ENCODE results near the gene SDHB.

The SDHB gene

DNA sequence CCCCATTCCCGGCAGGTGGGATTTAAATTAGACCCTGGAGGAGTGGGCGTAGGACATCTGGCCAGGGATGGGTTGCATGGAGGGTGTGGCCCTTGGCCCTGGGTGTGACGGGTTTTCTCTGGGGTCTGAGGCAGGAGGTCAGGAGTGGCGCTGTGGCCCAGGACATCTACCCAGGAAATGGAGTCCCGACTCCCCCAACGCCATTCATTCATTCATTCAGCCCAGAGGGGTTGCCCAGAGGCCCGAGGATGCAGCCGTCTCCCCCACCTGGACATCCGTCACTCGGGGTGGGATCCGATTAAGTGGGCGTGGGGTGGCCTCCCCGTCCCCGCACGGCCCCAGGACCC, 42.8 kb downstream of the SDHB start:
- no peak for DNase-seq

DNA sequence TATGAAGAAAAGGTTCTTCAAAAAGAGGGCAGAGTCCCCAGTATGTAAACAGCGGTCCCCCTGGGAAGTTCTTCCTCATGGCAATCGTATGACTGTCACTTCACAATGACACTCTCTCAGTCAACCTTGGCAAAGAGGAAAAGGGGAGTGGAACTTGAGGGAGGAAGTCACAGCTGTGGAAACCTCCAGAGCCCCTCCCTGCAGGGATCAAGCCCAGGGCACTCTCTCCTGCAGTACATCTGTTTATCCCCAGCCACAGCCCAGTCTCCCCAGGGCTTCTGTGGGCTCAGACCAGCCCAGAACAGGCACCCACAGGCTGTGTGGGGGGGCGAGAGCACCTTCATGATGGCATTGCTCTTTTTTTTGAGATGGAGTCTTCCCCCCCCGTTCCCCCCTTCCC, 44.1 kb downstream of the SDHB start:
- DNase-seq, result no peak

DNA sequence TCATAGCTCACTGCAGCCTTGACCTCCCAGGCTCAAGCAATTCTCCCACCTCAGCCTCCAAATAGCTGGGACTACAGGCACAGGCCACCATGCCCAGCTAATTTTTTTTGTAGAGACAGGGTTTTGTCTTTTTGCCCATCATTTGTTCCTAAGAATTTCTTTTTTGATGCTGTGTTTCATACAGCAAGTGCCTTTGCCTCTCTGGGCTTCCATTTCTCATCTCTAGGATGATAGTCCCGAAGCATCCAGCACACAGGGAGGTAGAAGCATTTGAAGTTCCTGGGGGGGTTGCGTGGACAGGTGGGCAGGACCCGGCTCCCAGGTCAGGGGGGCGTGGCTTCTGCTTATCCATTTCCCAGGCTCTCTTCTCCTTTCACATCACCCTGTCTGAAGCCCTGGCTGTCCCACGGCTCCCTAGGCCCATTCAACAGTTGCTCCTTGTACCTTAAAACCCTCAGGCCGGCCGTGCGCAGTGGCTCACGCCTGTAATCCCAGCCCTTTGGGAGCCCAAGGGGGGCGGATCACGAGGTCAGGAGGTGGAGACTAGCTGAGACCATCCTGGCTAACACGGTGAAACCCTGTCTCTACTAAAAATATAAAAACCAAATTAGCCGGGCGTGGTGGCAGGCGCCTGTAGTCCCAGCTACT, 45.5 kb downstream of the SDHB start:
- no peak for DNase-seq

DNA sequence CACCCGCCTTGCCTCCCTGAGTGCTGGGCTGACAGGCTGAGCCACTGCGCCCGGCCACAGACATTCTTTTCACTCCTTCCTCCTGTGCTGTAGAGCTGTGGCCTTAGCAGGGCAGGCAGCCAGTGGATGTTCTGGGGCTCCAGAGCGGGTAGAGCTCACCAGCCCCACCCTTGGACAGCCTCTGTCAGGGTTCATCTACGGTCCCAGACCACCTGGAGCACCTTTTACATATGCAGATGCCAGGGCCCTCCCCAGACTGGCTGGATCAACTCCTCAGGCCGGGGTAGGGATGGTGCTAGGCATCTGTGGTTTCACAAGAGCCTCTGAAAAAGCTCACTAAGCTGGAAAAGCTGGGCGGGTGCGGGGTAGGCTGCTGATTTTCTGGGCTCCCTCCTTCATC, 46.7 kb downstream of the SDHB start:
- no peak for DNase-seq

DNA sequence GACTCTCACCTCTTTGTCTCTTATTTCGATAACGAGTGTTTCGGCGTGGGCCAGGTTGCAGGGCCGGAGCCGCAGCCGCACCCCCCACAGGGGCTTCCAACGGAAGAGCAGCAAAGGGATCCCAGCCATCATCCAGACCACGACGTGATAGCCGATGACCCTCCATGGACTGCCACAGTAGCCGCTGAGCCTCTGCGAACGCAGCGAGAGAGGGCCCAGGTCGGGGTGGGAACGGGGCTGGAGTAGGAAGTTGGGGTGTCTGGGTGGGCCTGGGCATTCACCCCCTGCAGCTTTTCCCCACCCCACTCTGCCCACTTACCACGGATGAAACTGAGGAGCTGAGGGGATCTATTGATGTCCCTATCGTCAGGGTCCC, 48.5 kb downstream of the SDHB start:
- no peak for DNase-seq

DNA sequence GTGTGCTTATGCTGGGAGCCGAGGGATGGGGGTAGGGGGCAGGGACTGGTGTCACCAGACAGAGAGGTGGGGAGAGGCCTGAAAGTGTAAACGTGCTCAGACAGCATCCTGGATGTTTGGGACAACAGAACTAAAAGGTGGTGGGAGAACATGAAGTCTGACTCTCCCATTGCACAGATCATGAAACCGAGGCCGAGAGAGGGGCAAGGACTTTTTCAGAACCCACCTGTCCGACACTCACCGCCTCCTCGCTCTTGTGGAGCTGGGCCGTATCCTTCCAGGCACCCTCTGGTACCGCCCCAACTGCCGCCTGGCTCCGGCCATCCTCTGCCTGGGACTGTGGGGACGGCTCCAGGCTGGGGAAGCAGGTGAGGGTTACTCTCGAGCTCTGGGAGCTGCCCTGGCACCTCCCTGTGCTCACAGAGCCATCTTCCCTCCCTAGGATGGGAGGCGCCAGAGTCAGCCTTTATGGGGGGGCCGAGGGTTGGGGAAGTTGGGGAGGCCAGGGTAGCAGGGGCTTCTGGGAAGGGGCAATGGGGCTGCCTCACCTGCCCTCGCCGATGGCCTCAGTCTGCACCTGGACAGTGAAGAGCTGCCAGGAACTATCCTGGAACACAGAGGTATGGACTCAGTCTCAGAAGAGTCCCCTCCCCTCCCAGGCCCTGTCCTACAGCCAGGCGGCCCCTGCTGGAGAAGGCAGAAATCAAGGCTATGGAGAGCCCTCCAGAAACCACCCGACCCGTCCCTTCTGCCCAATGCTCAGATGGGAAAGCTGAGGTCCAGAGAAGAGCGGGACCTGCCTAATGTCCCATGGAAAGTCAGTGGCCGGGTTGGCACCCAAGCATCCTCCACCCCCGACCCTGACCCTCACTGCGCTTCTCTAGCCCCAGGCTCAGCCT, 49.1 kb downstream of the SDHB start:
- DNase-seq, result no peak

DNA sequence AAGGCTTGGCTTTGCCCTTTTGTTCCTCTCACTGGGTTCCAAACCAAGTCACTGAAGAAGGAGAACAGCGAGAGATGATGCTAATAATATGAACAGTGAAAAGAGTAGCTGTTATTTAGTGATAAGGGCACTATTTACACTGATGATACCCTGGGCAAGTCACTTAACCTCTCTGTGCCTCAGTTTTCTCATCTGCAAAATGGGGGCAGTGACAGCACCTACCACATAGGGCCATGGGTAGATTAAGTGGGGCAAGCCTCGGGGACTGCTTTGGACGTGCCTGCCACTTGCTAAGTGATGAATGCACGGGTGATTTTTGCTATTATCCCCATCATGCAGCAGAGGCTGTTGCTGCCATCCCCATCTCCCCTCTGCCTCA, 51.3 kb downstream of the SDHB start:
- DNase-seq, result no peak

DNA sequence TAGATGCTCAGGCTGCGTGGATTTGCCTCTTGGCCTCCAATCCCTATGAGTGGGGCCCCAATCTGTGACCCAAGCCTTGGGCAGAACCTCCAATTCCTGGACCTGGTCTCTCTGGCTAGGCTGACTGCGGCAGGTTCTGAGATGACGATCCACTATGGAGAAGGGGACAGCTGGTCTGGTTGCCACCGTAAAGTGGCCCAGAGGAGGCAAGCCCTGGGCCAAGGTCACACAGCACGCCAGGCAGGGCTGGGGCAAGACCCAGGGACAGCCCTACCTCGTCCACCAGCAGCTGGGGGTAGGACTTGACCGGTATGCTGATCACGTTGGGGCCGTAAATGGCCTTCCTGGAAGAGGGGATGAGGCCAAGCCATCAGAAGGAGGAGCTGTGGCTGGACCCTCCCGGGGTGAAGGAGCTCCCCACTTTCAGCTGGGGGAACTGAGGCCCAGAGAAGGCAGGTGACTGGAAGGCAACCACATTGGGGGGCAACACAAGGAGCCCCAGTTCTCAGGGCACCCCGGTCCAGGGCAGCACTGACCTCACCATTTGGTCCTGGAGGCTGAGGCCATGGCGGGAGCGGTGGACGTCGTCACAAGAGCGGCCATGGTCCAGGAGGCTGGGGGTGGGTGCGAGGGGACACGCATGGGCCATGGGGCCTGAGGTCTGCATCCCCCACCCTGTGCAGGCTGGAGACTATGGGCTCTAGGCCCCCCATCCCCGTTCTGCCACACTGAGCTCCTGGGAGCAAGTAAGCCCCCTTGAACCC, 51.9 kb downstream of the SDHB start:
- no peak for DNase-seq

DNA sequence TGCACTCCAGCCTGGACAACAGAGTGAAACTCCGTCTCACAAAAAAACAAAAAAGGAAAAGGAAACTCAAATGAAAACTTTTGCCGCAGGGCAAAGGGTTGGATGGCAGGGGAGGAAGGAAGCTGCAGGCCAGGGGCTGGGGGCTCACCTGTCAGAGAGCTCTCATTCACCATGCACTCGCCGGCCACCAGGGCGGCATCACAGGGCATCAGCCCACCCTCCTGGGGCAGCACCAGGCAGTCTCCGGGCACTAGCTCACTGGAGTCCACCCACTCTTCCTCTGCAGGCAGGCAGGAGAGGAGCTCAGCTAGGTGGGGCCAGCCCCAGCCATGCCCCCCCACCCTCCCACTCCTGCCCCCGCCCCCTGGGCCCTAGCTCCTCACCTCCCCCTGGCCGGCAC, 54.0 kb downstream of the SDHB start:
- DNase-seq, result no peak

DNA sequence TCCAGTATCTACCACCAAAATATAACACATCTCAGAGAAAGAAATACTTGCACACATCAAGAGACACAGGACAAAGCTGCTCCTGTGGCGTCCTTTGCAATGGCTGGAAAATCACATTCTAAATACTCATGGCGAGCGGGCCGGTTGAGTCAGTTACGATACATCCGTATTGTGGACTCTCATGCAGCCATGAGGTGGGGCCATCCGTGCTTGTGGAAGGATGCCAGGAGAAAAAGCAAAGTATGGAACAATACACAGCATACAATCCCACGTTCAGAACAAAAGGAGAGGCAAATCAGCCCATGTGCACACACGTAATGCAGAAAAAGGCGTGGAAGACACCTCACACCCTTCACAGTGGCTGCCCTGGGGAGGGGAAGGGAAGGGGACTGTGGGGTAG, 55.2 kb downstream of the SDHB start:
- no peak for DNase-seq

DNA sequence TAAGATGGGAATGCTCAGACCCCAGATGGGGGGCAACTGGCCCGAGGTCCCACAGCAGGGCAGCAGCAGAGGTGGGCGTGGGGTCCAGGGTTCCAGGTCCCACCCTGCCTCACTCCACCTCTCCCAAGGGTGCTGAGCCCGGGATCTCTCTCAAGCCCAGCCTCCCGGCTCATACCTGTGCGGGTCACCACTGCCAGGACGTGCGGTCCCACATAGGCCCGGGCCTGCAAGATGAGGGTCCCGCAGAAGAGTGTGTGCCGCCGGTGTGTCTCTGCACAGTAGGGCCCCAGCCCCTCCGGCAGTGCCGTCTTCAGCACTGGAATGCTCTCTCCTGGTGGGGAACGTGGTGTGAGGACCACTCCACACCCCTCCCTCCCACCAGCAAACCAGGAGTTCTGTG, 57.0 kb downstream of the SDHB start:
- no peak for DNase-seq

DNA sequence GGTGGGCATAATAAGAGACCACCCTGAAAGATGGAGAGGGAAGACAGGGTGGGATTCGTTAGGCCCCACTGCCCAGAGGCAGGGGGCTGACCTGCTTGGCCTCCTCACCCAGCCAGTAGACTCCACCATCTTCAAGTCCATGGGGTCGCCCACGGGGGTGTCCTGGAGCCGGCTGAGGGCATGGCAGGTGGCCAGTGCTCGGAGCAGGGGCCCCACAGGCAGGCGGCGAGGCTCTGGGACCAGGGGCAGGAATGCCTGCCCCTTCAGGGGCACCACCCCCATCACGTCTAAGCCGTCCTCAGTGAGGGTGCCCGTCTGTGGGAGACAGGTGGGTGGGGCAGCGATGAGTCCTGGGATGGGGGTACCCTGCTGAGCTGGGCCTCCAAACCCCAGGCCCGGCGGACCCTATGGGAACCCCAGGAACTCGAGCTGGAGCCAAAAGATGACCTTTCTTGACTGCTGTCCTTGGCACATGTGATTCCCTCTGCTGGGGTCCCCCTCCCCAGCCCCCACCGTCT, 60.3 kb downstream of the SDHB start:
- no peak for DNase-seq

DNA sequence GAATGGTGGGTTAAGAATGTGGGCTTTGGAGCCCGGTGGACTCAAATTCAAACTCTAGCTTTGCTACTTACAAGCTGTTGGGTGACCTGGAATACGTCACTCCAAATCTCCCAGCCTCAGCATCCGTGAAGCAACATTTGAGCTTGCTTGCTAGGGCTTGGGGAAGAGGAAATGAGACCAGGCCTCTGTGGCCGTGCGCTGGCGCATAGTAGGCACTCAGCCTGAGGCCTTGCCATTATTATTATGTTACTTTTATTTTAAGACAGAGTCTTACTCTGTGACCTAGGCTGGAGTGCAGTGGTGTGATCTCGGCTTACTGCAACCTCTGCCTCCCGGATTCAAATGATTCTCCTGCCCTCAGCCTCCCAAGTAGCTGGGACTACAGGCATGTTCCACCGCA, 61.2 kb downstream of the SDHB start:
- DNase-seq, result no peak

DNA sequence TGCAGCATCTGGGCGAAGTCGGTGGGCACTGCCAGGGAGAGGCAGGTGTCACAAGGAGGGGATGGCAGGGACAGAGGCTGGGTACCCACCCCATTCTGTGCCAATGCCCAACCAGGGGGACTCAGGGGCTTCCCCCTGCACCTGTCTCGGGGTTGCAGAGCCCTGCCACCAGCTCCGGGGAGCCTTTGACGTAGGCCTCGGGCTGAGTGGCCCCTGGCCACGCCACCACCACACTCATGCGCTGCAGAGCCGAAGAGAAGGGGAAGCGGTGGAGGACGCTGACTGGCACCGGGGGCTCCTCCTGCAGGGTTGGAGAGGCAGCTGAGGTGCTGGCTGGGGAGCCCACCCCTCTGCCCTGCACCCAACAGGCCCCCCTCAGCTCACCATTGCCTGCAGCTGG, 61.7 kb downstream of the SDHB start:
- DNase-seq, result no peak

DNA sequence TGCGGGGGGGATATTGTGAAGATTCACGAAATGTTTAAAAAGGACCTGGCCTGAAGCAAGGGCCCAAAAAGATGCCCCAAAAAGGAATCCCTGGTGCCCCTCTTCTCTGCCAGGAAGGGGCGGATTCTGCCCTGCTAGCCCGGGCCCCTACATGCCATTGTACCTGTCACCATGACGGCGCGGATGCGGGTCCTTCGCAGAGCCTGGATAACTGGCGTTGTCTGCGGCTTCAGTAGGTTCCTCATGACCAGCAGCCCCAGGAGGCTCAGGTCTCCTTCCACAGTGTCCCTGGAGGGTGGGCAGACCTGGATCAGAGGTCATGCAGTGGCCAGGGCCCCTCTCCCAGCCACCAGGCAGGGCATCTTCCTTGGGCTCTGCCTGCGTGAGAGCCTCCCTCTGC, 62.3 kb downstream of the SDHB start:
- no peak for DNase-seq

DNA sequence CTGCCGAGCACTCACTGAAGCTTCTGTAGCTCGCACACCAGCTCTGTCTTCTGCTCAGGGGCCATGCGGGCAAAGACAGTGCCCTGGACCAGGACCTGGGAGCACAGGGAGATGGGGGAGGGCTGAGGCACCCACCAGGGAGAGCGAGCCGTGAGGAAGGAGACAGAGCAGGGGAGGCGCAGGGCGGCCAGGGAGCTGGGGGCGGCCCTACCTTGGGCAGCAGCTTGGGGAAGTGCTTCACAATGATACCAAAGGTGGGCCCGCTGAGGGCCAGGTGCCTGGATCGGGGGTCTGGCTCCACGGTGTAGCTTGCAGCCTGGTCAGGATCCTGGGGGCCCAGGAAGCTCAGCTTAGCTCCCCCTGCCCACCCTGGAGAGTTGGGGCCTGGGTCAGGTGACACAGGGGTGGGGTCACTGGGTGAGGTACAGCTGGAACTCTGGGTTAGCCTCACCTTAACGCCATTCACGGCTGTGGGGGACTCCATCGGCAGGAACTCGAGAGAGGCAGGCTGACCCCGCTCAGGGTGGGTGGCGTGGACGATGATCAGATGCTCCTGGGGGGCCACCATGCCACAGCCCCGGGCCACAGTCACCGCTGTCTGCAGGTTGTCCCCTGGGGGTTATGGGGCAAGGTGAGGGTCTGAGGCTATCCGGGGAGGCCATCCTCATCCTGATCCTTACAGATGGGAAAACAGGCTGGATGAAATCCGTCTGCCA, 64.0 kb downstream of the SDHB start:
- DNase-seq, result no peak

DNA sequence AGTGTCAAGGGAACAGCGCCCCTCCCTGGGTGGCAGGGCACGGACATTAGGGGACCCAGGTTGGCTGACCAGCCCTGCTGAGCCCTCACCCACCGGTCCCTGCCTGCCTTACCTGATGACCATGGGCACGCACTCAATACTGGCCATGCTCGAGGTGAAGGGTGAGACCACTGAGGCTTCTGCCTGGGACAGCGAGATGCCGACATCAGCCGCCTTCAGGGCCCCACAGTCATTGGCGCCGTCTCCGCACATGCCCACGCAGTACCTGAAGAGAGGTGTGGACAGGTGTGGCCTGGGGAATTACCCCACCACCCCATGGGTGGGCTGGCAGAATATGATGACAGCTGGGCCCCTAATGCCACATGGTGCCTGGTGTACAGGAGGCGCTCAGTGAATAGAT, 65.6 kb downstream of the SDHB start:
- no peak for DNase-seq

DNA sequence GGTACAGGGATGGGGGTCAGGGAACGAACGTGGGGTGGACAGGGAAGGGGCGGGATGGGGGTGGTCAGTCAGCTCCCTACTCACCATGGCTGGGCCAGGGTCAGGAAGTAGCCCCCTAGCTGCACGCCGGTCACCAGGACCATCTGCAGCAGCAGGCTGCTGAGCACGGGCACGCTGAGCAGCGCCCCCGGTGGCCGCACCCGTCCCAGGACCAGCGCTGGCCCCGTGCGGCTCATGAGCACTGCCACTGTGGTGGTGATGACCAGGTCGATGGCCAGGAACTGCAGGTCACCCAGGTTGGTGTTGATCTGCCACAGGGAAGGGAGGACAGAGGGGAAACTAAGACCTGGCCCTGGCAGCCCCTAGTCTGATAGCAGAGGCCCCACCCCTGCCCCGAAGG, 66.9 kb downstream of the SDHB start:
- no peak for DNase-seq

DNA sequence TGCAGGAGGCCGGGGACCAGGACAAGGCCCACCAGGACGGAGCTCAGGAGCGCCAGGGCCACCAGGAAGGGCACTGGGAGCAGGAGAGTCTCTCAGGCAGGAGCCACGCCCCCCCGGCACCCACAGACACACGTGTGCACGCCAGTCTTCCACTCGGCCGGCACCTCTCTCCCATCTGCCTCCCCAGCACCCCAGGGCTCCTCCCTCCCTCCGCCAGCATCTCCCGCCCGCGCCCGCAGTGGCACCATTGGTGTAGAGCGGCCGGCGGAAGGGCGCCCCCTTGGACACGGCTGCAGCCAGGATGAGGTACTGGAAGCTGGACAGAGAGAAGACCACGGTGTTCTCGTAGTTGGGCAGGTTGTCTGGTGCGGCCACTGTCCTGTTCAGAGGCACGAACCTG, 67.3 kb downstream of the SDHB start:
- DNase-seq, result no peak

DNA sequence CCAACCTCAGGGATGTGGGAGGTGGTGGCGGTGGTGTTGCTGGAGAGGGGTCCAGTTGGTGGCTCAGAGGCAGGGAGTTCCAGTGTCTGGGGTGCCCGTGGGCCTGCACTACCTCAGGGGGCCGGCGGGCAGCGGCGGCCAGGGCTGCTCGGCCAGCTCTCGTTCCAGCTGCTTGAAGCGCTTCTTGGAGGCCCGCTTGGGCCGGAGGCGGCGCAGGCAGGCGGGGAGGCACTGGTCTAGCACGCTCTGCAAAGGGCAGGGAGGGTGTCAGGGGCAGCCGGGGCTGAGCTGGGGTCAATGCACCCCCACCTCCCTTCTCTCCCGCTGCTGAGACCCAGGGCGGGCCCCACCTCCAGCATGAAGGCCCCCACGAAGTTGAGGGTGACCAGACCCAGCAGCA, 67.7 kb downstream of the SDHB start:
- no peak for DNase-seq

DNA sequence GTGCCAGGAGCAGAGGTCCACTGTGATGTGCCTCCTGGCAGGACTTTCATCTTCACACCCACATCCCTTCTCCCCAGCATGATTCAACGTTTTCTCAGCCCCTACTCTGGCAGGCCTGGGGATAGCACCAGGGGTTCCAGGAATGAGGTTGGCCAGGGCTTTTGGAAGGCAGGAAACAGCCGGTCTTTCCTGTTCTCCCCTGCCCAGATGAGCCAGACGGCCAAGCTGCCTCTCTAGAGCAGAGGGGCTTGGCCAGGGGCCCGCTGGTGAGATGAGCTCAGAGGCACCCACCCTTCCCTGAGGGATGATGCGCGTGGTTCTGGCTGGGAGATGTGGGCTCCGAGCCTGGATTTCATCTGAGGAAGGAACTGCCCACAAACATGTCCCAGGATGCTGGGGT, 69.1 kb downstream of the SDHB start:
- no peak for DNase-seq

DNA sequence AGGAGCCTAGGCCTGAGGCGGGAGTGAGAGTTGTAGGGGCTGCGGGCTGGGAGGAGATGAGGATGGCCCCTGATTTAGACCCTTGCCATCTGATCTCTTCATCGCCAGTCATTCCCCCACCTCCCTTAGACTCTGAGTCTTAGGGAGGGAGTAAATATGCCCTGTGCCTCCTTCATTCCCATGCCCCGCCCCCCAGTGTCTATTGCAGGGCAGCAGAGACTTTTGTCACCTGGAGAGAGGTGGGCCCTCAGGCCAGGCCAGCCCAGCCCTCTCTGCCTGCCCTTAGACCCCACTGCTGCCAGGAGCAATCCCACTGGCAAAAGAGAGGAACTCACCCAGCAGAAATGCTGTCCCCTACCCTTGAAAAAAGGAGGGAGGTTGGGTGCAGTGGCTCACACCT, 70.2 kb downstream of the SDHB start:
- DNase-seq, result no peak

DNA sequence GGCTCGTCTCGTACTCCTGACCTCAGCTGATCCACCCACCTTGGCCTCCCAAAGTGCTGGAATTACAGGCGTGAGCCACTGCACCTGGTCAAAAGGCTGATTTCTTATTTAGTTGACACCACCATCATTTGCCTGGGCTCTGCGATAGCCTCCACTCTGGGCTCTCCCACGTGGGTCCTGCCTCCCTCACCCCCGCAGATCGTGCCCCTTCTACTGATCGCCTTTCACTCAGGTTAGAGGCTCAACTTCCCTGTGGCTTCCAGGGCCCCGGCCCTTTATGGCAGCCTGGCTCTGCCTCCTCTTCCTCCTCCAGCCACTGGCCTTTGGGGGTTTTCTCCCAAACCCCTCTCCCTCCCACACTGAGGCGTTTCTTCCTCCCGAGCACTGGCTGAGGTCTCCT, 70.9 kb downstream of the SDHB start:
- DNase-seq, result no peak

Data from activated CD4-positive, alpha-beta T cell treated with anti-CD3 and anti-CD28 coated beads, Interleukin-2, amount 50 U/mL, for 4 hours (primary cell).